Stimulated activated naive B cell treated with anti-CD40 and anti-IgM and Interleukin-4, amounts not matched to agents 10 μg/mL and 1 μg/mL and 100 μg/mL, for 72 hours (primary cell): ENCODE data around the gene STARD4.
A peak's percentile ranks its signal among the peaks of the same experiment; 100 is the strongest.

Source experiments
- ATAC-seq, 2 donors: fragments of 150-1000 bp; cut with Tn5 transposase; replicated peaks; 2 replicates each; pipeline ENCODE4 v1.10.0; 2021; ENCODE audit warnings: moderate library complexity in 1 of 2
- DNase-seq: peaks from one replicate; pipeline ENCODE4 v3.0.0; 2021
- H3K27ac Mint-ChIP-seq: one replicate; pipeline ENCODE4 v1.8.0; 2022; ENCODE audit warnings: mild to moderate bottlenecking, mixed read lengths
- H3K27me3 Mint-ChIP-seq, 2 donors: one replicate each; pipeline ENCODE4 v1.8.0; 2022; ENCODE audit warnings: mixed read lengths in 2 of 2
- H3K36me3 Mint-ChIP-seq, 2 donors: one replicate each; pipeline ENCODE4 v1.8.0; 2022; ENCODE audit warnings: mixed read lengths in 2 of 2, mild to moderate bottlenecking in 1 of 2
- H3K4me1 Mint-ChIP-seq, 2 donors: one replicate each; pipeline ENCODE4 v1.8.0; 2022; ENCODE audit warnings: mixed read lengths in 2 of 2, mild to moderate bottlenecking in 1 of 2
- H3K4me3 Mint-ChIP-seq, 2 donors: one replicate each; pipeline ENCODE4 v1.8.0; 2022; ENCODE audit warnings: mild to moderate bottlenecking in 2 of 2, mixed read lengths in 2 of 2, moderate library complexity in 1 of 2
- H3K9me3 Mint-ChIP-seq, 2 donors: one replicate each; pipeline ENCODE4 v1.8.0; 2022; ENCODE audit warnings: mixed read lengths in 2 of 2, mild to moderate bottlenecking in 1 of 2

STARD4 gene

GRCh38 chr5:111512375-111513130 is at the start of gene STARD4:
Gene STARD4, minus strand, starts transcription at chr5:111512535. Its CDS starts 5,102 bp downstream, at chr5:111507433.
- Mint-ChIP-seq H3K27me3 (no peaks in the 10 kb centered on the region), H3K9me3 (no peaks in the 10 kb centered on the region), H3K36me3 (peaks cover 4 to 7% of the 10 kb centered on the region in 2 donors), H3K4me3 (peak within 1 kb of the TSS; percentile 91 to 100), H3K27ac (peak within 1 kb of the TSS; percentile 99), H3K4me1 (peaks cover 21 to 40% of the 10 kb centered on the region in 2 donors)
- peak; percentile 95 for DNase-seq
- ATAC-seq: peak; percentile 94 to 97

GRCh38 chr5:111559680-111560079 is 47.3 kb upstream of the STARD4 start:
- no peak overlapping the region for H3K4me3 Mint-ChIP-seq
- no peak for ATAC-seq
- DNase-seq: no peak
- H3K4me1 Mint-ChIP-seq: no peaks in the 10 kb centered on the region
- H3K36me3 Mint-ChIP-seq: peaks cover 0 to 5% of the 10 kb centered on the region in 2 donors
- H3K27ac Mint-ChIP-seq: no peak overlapping the region
- H3K9me3 Mint-ChIP-seq: peaks cover 5 to 8% of the 10 kb centered on the region in 2 donors
- H3K27me3 Mint-ChIP-seq: peaks cover 7 to 9% of the 10 kb centered on the region in 2 donors

GRCh38 chr5:111557686-111558085 is 45.4 kb upstream of the STARD4 start:
- DNase-seq (no peak), ATAC-seq (no peak)
- Mint-ChIP-seq H3K27ac (no peak overlapping the region), H3K36me3 (peaks cover 0 to 5% of the 10 kb centered on the region in 2 donors), H3K27me3 (peaks cover 7 to 9% of the 10 kb centered on the region in 2 donors), H3K9me3 (peaks cover 5 to 8% of the 10 kb centered on the region in 2 donors), H3K4me1 (no peaks in the 10 kb centered on the region), H3K4me3 (no peak overlapping the region)

- H3K4me1 Mint-ChIP-seq: no peaks in the 10 kb centered on the region
- peaks cover 7 to 9% of the 10 kb centered on the region in 2 donors for H3K27me3 Mint-ChIP-seq
- no peak for ATAC-seq
- peaks cover 0 to 5% of the 10 kb centered on the region in 2 donors for H3K36me3 Mint-ChIP-seq
- no peak overlapping the region for H3K27ac Mint-ChIP-seq
- H3K9me3 Mint-ChIP-seq: peaks cover 5 to 8% of the 10 kb centered on the region in 2 donors
- H3K4me3 Mint-ChIP-seq: no peak overlapping the region
- DNase-seq: no peak
Measured at GRCh38 chr5:111557111-111557510, 44.8 kb upstream of the STARD4 start.

- DNase-seq: no peak
- ATAC-seq: no peak
- Mint-ChIP-seq H3K4me3 (no peak overlapping the region), H3K4me1 (peaks cover 0 to 2% of the 10 kb centered on the region in 2 donors), H3K9me3 (peaks cover 5 to 8% of the 10 kb centered on the region in 2 donors), H3K27ac (no peak overlapping the region), H3K36me3 (peaks cover 0 to 5% of the 10 kb centered on the region in 2 donors), H3K27me3 (peaks cover 7% of the 10 kb centered on the region in 2 donors)
Measured at GRCh38 chr5:111556501-111556900, 44.2 kb upstream of the STARD4 start.

GRCh38 chr5:111555760-111556159 is 43.4 kb upstream of the STARD4 start:
- Mint-ChIP-seq H3K9me3 (peaks cover 4 to 8% of the 10 kb centered on the region in 2 donors), H3K4me1 (peaks cover 0 to 3% of the 10 kb centered on the region in 2 donors), H3K36me3 (peaks cover 0 to 5% of the 10 kb centered on the region in 2 donors), H3K4me3 (no peak overlapping the region), H3K27me3 (peaks cover 5 to 7% of the 10 kb centered on the region in 2 donors), H3K27ac (no peak overlapping the region)
- DNase-seq: no peak
- no peak for ATAC-seq

GRCh38 chr5:111553868-111554267 is 41.5 kb upstream of the STARD4 start:
- Mint-ChIP-seq H3K27me3 (no peaks in the 10 kb centered on the region), H3K36me3 (no peaks in the 10 kb centered on the region), H3K9me3 (no peaks in the 10 kb centered on the region), H3K4me1 (peaks cover 0 to 8% of the 10 kb centered on the region in 2 donors), H3K4me3 (no peak overlapping the region), H3K27ac (no peak overlapping the region)
- no peak for DNase-seq
- ATAC-seq: no peak

GRCh38 chr5:111552896-111553295 is 40.6 kb upstream of the STARD4 start:
- Mint-ChIP-seq H3K9me3 (no peaks in the 10 kb centered on the region), H3K36me3 (no peaks in the 10 kb centered on the region), H3K27ac (no peak overlapping the region), H3K4me1 (peaks cover 0 to 8% of the 10 kb centered on the region in 2 donors), H3K4me3 (no peak overlapping the region), H3K27me3 (no peaks in the 10 kb centered on the region)
- DNase-seq (no peak), ATAC-seq (no peak)

GRCh38 chr5:111552492-111552891 is 40.2 kb upstream of the STARD4 start:
- Mint-ChIP-seq H3K4me1 (peaks cover 0 to 8% of the 10 kb centered on the region in 2 donors), H3K27me3 (no peaks in the 10 kb centered on the region), H3K36me3 (no peaks in the 10 kb centered on the region), H3K27ac (no peak overlapping the region), H3K9me3 (no peaks in the 10 kb centered on the region), H3K4me3 (no peak overlapping the region)
- ATAC-seq (no peak), DNase-seq (no peak)

GRCh38 chr5:111551569-111552275 is 39.4 kb upstream of the STARD4 start:
- no peaks in the 10 kb centered on the region for H3K36me3 Mint-ChIP-seq
- no peak overlapping the region for H3K4me3 Mint-ChIP-seq
- no peak for DNase-seq
- peaks cover 0 to 8% of the 10 kb centered on the region in 2 donors for H3K4me1 Mint-ChIP-seq
- peaks cover 0 to 4% of the 10 kb centered on the region in 2 donors for H3K27me3 Mint-ChIP-seq
- no peaks in the 10 kb centered on the region for H3K9me3 Mint-ChIP-seq
- H3K27ac Mint-ChIP-seq: no peak overlapping the region
- no peak for ATAC-seq

GRCh38 chr5:111551161-111551560 is 38.8 kb upstream of the STARD4 start:
- no peak overlapping the region for H3K4me3 Mint-ChIP-seq
- no peak for DNase-seq
- H3K27ac Mint-ChIP-seq: no peak overlapping the region
- H3K27me3 Mint-ChIP-seq: peaks cover 0 to 4% of the 10 kb centered on the region in 2 donors
- H3K9me3 Mint-ChIP-seq: no peaks in the 10 kb centered on the region
- peaks cover 0 to 8% of the 10 kb centered on the region in 2 donors for H3K4me1 Mint-ChIP-seq
- ATAC-seq: no peak
- no peaks in the 10 kb centered on the region for H3K36me3 Mint-ChIP-seq

- peaks cover 0 to 4% of the 10 kb centered on the region in 2 donors for H3K27me3 Mint-ChIP-seq
- H3K4me1 Mint-ChIP-seq: peaks cover 0 to 8% of the 10 kb centered on the region in 2 donors
- peak overlapping the region in 1 of 2 donors; percentile 5 for H3K4me3 Mint-ChIP-seq
- ATAC-seq (peak; percentile 89 to 94), DNase-seq (peak; percentile 59)
- no peak overlapping the region for H3K27ac Mint-ChIP-seq
- H3K9me3 Mint-ChIP-seq: no peaks in the 10 kb centered on the region
- no peaks in the 10 kb centered on the region for H3K36me3 Mint-ChIP-seq
Measured at GRCh38 chr5:111550282-111551020, 38.1 kb upstream of the STARD4 start.

- Mint-ChIP-seq H3K4me1 (peaks cover 0 to 8% of the 10 kb centered on the region in 2 donors), H3K9me3 (no peaks in the 10 kb centered on the region), H3K36me3 (no peaks in the 10 kb centered on the region), H3K27me3 (peaks cover 0 to 4% of the 10 kb centered on the region in 2 donors), H3K4me3 (no peak overlapping the region), H3K27ac (no peak overlapping the region)
- ATAC-seq (no peak), DNase-seq (no peak)
Measured at GRCh38 chr5:111548992-111549649, 36.8 kb upstream of the STARD4 start.
